HL-60 (cell line): ENCODE data around the gene CDK3.

ENCODE experiments used
- DNase-seq, 2 experiments: peaks; one replicate each; pipeline ENCODE4 v3.0.0-alpha.2; 2010 to 2020; ENCODE audit warnings: low read depth in 1 of 2, low spot score in 1 of 2
- H3K27ac ChIP-seq: fragments of 250-450 bp; sonication (Bioruptor Pico); replicated peaks from 2 replicates; pipeline ENCODE4 v1.5.1; 2020; ENCODE audit warnings: mild to moderate bottlenecking, moderate library complexity
- H3K27me3 ChIP-seq: fragments of 250-450 bp; sonication (Bioruptor Pico); 2 replicates; pipeline ENCODE4 v1.5.1; 2021; ENCODE audit warnings: mild to moderate bottlenecking, moderate library complexity; ENCODE audit not compliant: insufficient read depth, poor library complexity, severe bottlenecking
- H3K4me3 ChIP-seq: replicated peaks from 2 replicates; pipeline ENCODE4 v1.5.1; 2011; ENCODE audit warnings: mild to moderate bottlenecking, control low read depth, low read length; ENCODE audit not compliant: insufficient read depth
- GABPA ChIP-seq: IDR thresholded peaks from 2 replicates; pipeline ENCODE4 v1.6.1; 2012; ENCODE audit warnings: low read depth
- POLR2AphosphoS5 ChIP-seq: IDR thresholded peaks from 2 replicates; pipeline ENCODE4 v1.6.1; 2012; ENCODE audit warnings: low read depth
- SPI1 ChIP-seq: IDR thresholded peaks from 2 replicates; pipeline ENCODE4 v1.6.1; 2012; ENCODE audit warnings: low read depth, mild to moderate bottlenecking, borderline replicate concordance
- TF ChIP-seq, protein P1 (sequence below): IDR thresholded peaks from one replicate; pipeline ENCODE4 v1.5.1; 2011; ENCODE audit warnings: low read length, control low read depth, inconsistent platforms; ENCODE audit not compliant: insufficient read depth
- TF ChIP-seq, protein P2 (sequence below): IDR thresholded peaks from 2 replicates; pipeline ENCODE4 v1.6.1; 2012; ENCODE audit warnings: low read depth; ENCODE audit not compliant: insufficient replicate concordance

Gene CDK3

DNA sequence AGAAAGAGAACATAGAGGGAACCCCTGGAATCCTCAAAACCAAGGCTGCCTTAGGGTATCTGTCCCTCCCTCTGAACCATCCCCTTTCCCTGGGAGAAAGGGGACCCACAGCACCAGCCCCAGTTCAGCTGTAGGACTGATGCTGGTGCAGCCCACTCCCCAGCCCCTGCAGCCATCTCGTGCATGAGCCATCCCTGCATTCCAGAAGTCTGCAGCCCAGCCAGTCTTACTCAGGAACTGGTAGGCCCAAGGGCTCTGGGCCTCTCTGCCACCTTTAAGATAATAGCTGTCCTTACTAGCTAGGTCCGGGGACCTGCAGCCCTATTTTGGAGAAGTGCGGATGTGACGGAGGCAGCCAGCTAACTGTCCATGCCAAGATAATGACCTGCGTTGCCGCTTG, 32.5 kb downstream of the CDK3 start:
- Histone ChIP-seq H3K27ac (no peak overlapping the region), H3K4me3 (no peak overlapping the region), H3K27me3 (no peaks in the 10 kb centered on the region)
- DNase-seq, result no peak
- no peak for TF ChIP-seq POLR2AphosphoS5
- TF ChIP-seq, protein P1, sequence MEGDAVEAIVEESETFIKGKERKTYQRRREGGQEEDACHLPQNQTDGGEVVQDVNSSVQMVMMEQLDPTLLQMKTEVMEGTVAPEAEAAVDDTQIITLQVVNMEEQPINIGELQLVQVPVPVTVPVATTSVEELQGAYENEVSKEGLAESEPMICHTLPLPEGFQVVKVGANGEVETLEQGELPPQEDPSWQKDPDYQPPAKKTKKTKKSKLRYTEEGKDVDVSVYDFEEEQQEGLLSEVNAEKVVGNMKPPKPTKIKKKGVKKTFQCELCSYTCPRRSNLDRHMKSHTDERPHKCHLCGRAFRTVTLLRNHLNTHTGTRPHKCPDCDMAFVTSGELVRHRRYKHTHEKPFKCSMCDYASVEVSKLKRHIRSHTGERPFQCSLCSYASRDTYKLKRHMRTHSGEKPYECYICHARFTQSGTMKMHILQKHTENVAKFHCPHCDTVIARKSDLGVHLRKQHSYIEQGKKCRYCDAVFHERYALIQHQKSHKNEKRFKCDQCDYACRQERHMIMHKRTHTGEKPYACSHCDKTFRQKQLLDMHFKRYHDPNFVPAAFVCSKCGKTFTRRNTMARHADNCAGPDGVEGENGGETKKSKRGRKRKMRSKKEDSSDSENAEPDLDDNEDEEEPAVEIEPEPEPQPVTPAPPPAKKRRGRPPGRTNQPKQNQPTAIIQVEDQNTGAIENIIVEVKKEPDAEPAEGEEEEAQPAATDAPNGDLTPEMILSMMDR, result no peak

DNA sequence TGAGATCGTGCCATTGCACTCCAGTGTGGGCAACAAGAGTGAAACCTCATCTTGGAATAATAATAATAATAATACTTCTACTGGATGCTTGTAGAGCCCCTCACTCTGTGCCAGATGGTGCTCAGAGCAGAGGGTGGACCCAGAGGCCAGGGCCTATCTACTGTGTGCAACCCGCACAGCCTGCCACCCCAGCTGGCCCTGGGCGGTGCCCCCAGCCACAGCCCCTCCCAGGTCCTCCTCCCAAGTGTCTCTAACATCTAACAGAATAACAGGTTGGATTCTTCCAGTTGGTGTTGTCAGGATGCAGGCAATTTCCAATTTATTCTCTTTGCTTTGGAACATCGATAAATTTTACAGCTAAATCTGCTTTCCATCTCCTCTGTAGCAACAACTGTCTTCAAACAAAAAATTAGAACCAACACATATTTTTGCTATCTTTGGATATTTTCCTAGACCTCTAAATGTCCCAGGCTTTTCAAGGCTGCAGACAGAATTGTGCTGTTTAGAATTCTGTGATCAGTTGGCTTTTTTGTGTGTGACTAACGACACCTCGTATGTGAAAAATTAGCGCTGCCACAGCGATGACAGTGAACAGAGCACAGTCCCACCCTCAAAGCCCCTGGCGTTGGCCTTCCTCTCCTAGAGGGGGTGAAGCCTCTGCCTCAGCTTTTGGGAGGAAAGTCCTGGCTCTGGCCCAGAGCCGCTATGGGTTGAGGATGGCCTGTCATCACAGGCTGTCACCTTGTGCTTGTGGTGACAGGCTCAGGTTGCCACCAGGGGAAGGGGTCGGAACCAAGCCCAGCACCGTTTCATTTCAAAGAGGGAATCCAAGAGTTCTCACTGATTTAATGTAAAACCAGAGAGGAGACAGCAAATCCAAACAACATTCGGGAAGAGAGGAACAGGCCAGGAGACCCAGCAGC, 34.0 kb downstream of the CDK3 start:
- TF ChIP-seq GABPA (no peak), POLR2AphosphoS5 (no peak), SPI1 (no peak)
- TF ChIP-seq, protein P2, sequence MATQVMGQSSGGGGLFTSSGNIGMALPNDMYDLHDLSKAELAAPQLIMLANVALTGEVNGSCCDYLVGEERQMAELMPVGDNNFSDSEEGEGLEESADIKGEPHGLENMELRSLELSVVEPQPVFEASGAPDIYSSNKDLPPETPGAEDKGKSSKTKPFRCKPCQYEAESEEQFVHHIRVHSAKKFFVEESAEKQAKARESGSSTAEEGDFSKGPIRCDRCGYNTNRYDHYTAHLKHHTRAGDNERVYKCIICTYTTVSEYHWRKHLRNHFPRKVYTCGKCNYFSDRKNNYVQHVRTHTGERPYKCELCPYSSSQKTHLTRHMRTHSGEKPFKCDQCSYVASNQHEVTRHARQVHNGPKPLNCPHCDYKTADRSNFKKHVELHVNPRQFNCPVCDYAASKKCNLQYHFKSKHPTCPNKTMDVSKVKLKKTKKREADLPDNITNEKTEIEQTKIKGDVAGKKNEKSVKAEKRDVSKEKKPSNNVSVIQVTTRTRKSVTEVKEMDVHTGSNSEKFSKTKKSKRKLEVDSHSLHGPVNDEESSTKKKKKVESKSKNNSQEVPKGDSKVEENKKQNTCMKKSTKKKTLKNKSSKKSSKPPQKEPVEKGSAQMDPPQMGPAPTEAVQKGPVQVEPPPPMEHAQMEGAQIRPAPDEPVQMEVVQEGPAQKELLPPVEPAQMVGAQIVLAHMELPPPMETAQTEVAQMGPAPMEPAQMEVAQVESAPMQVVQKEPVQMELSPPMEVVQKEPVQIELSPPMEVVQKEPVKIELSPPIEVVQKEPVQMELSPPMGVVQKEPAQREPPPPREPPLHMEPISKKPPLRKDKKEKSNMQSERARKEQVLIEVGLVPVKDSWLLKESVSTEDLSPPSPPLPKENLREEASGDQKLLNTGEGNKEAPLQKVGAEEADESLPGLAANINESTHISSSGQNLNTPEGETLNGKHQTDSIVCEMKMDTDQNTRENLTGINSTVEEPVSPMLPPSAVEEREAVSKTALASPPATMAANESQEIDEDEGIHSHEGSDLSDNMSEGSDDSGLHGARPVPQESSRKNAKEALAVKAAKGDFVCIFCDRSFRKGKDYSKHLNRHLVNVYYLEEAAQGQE, result no peak
- TF ChIP-seq, protein P1, result no peak
- H3K27me3 ChIP-seq, result no peaks in the 10 kb centered on the region
- H3K4me3 ChIP-seq, result no peak overlapping the region
- H3K27ac ChIP-seq, result no peak overlapping the region
- DNase-seq, result no peak

DNA sequence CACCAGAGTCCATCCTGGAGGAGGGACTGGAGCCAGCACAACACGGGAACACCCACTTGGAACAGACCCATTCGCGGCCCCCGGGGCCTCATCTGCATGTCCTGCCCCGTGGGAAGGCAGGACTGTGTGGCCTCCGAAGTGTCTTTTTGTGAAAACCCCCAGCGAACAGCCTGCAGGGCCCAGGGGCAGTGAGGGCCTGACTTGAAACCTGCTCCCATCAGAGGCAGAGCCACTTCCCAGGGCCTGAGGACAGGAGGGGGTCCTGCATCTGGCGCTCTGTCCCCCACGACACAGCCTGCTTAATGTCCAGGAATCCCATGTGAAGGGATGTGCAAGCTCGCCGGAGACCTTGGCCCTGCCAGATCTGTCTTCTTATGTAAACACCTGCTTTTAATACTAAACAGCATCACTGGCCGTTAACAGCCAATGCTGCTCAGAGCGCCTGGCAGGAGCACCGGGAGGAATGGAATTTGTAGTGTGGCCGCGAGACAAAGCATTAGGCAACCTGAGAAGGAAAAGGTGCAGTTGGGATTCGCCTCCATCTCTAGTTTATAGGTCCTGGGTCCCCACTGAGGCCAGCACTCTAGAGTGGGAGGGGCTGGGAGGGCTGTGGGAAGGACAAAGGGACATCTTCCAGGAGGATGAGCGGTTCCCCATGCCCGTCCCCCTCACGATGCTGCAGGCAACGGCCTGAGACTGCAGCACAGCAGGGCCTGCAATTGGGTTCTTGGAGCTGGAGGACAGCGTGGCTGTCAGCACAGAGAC, 36.0 kb downstream of the CDK3 start:
- no peaks in the 10 kb centered on the region for H3K27me3 ChIP-seq
- H3K4me3 ChIP-seq, result no peak overlapping the region
- H3K27ac ChIP-seq, result no peak overlapping the region
- DNase-seq, result no peak
- TF ChIP-seq, protein P1, result no peak

DNA sequence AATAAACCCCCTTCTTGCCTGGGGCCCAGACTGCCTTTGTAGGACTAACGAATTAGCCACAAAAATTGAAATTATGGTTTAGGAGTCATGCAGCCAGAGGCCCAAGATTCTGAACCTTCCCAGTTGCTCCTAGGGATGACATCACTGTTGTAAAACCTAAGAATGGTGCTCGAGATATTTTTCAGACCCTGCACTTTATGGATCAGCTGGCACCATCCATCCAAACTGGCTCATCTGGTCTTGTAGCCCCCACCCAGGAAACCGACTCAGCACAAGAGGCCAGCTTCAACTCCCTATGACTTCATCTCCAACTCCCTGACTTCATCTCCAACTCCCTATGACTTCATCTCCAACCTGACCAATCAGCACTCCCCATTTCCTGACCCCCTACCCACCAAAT, 37.4 kb downstream of the CDK3 start:
- H3K27me3 ChIP-seq, result no peaks in the 10 kb centered on the region
- H3K27ac ChIP-seq, result no peak overlapping the region
- TF ChIP-seq, protein P2, result no peak
- TF ChIP-seq SPI1, result no peak
- TF ChIP-seq, protein P1, result no peak
- no peak for TF ChIP-seq GABPA
- TF ChIP-seq POLR2AphosphoS5, result no peak
- DNase-seq, result no peak
- H3K4me3 ChIP-seq, result no peak overlapping the region
